H1 (cell line): ENCODE results near the gene FADD. TPM values are rescaled to one million over a fixed set of nuclear protein-coding genes. Genes with fewer than 3 reads are reported as not detected.

Experiments used
- CTCF ChIA-PET: fragments of 300-600 bp; sonication (Branson Sonifier 250); formaldehyde crosslinking; loops from one replicate; lab custom pipeline; 2021; ENCODE audit not compliant: partially characterized antibody; lab: Charles Lee
- POLR2A ChIA-PET: fragments of 300-600 bp; sonication (Branson Sonifier 250); formaldehyde crosslinking; loops from one replicate; lab custom pipeline; 2021; ENCODE audit warnings: inconsistent platforms; ENCODE audit not compliant: partially characterized antibody; lab: Charles Lee
- DNase-seq, 2 experiments: peaks; one replicate each; pipeline versions ENCODE4 v3.0.0 to v3.0.0-alpha.2; 2010 to 2022; ENCODE audit warnings: low spot score in 2 of 2, low read depth in 1 of 2, mixed read lengths in 1 of 2
- FAIRE-seq: peaks from 2 replicates; lab custom pipeline; 2011; peaks lifted over from hg19 to GRCh38; lab: Jason Lieb, UNC
- H2AFZ ChIP-seq: 2 replicates; pipeline ENCODE4 v1.8.1; 2012; ENCODE audit warnings: low read length, inconsistent platforms
- H2AK5ac ChIP-seq: 2 replicates; pipeline ENCODE4 v1.6.1; 2013; ENCODE audit warnings: low read depth, low read length
- H2BK120ac ChIP-seq: replicated peaks from 2 replicates; pipeline ENCODE3; 2013; ENCODE audit warnings: low read depth, low read length, inconsistent platforms
- H2BK12ac ChIP-seq: 2 replicates; pipeline ENCODE4 v1.6.1; 2013; ENCODE audit warnings: low read depth, low read length
- H2BK15ac ChIP-seq: 2 replicates; pipeline ENCODE4 v1.6.1; 2013; ENCODE audit warnings: low read length
- H2BK20ac ChIP-seq: 2 replicates; pipeline ENCODE4 v1.6.1; 2013; ENCODE audit warnings: low read length
- H2BK5ac ChIP-seq: 2 replicates; pipeline ENCODE4 v1.6.1; 2013; ENCODE audit warnings: low read depth, low read length
- H3K14ac ChIP-seq: 2 replicates; pipeline ENCODE4 v1.6.1; 2013; ENCODE audit warnings: inconsistent platforms; ENCODE audit not compliant: insufficient read length
- H3K18ac ChIP-seq: 2 replicates; pipeline ENCODE4 v1.6.1; 2013; ENCODE audit warnings: low read length; ENCODE audit errors: extremely low read depth
- H3K23ac ChIP-seq: 2 replicates; pipeline ENCODE4 v1.6.1; 2013; ENCODE audit warnings: inconsistent platforms; ENCODE audit not compliant: insufficient read length
- H3K23me2 ChIP-seq: 2 replicates; pipeline ENCODE4 v1.6.1; 2013; ENCODE audit warnings: low read depth, low read length
- H3K27ac ChIP-seq: 2 replicates; pipeline ENCODE4 v1.6.1; 2011; ENCODE audit warnings: low read depth, low read length, inconsistent platforms
- H3K27me3 ChIP-seq, 4 experiments: replicated peaks in 1 of 4; 1 replicate in 1 of 4; 2 replicates in 3 of 4; pipeline versions ENCODE4 v1.6.1 to v1.8.1; 2011 to 2013; ENCODE audit warnings: low read length in 3 of 4, mild to moderate bottlenecking in 3 of 4, inconsistent platforms in 2 of 4, mixed read lengths in 2 of 4, moderate library complexity in 1 of 4; ENCODE audit not compliant: control insufficient read depth in 3 of 4, insufficient read depth in 3 of 4; ENCODE audit errors: extremely low read depth in 1 of 4
- H3K36me3 ChIP-seq, 4 experiments: 2 replicates each; pipeline versions ENCODE4 v1.6.1 to v1.8.1; 2011 to 2013; ENCODE audit warnings: mild to moderate bottlenecking in 4 of 4, low read length in 3 of 4, moderate library complexity in 2 of 4, control low read depth in 1 of 4, inconsistent platforms in 1 of 4; ENCODE audit not compliant: insufficient read depth in 4 of 4, control insufficient read depth in 2 of 4
- H3K4ac ChIP-seq: replicated peaks from 2 replicates; pipeline ENCODE3; 2013; ENCODE audit warnings: low read length, low read depth, mixed read lengths, inconsistent platforms; ENCODE audit not compliant: insufficient read length
- H3K4me1 ChIP-seq, 4 experiments: replicated peaks in 1 of 4; 1 replicate in 1 of 4; 2 replicates in 3 of 4; pipeline versions ENCODE4 v1.6.1 to v1.8.1; 2011 to 2013; ENCODE audit warnings: low read length in 3 of 4, inconsistent platforms in 2 of 4, mixed read lengths in 1 of 4; ENCODE audit not compliant: insufficient read depth in 4 of 4, control insufficient read depth in 3 of 4
- H3K4me2 ChIP-seq, 2 experiments: 2 replicates each; pipeline versions ENCODE4 v1.6.1 to v1.8.1; 2011 to 2013; ENCODE audit warnings: low read depth in 2 of 2, low read length in 2 of 2, control low read depth in 1 of 2, inconsistent platforms in 1 of 2, mild to moderate bottlenecking in 1 of 2; ENCODE audit not compliant: insufficient read depth in 1 of 2
- H3K4me3 ChIP-seq, 4 experiments: fragments of 200-600, 300-600 bp in 1 of 4; sonication (generic), shearing (Covaris generic), sonication (Bioruptor Twin) in 1 of 4; 2 replicates each; pipeline versions ENCODE4 v1.5.1 to v1.8.1; 2011 to 2016; ENCODE audit warnings: low read length in 4 of 4, low read depth in 3 of 4, control low read depth in 2 of 4, inconsistent platforms in 2 of 4, mild to moderate bottlenecking in 2 of 4, mixed read lengths in 1 of 4, moderate library complexity in 1 of 4; ENCODE audit not compliant: insufficient read depth in 2 of 4; ENCODE audit errors: extremely low read depth in 1 of 4
- H3K56ac ChIP-seq: replicated peaks from 2 replicates; pipeline ENCODE3; 2013; ENCODE audit warnings: low read depth, mild to moderate bottlenecking, mixed read lengths, low read length, inconsistent platforms; ENCODE audit not compliant: insufficient read length
- H3K79me1 ChIP-seq: 2 replicates; pipeline ENCODE4 v1.6.1; 2013; ENCODE audit warnings: low read depth, low read length, control low read depth
- H3K79me2 ChIP-seq, 2 experiments: 2 replicates each; pipeline versions ENCODE4 v1.6.1 to v1.8.1; 2012 to 2013; ENCODE audit warnings: low read length in 2 of 2, mild to moderate bottlenecking in 2 of 2, inconsistent platforms in 1 of 2; ENCODE audit not compliant: insufficient read depth in 2 of 2, control insufficient read depth in 1 of 2
- H3K9ac ChIP-seq, 4 experiments: replicated peaks in 1 of 4; 1 replicate in 1 of 4; 2 replicates in 3 of 4; pipeline versions ENCODE4 v1.6.1 to v1.8.1; 2011 to 2013; ENCODE audit warnings: low read depth in 3 of 4, low read length in 3 of 4, control low read depth in 2 of 4, mild to moderate bottlenecking in 2 of 4, moderate library complexity in 2 of 4, inconsistent platforms in 1 of 4; ENCODE audit errors: extremely low read depth in 1 of 4
- H3K9me3 ChIP-seq, 2 experiments: 2 replicates each; pipeline versions ENCODE4 v1.6.1 to v1.8.1; 2012 to 2013; ENCODE audit warnings: mild to moderate bottlenecking in 2 of 2, moderate library complexity in 2 of 2, control low read depth in 1 of 2, inconsistent platforms in 1 of 2, low read depth in 1 of 2, low read length in 1 of 2, mixed read lengths in 1 of 2; ENCODE audit not compliant: insufficient read depth in 2 of 2
- H4K20me1 ChIP-seq, 2 experiments: replicated peaks in 1 of 2; 2 replicates each; pipeline versions ENCODE3 to v1.8.1; 2011 to 2013; ENCODE audit warnings: inconsistent platforms in 2 of 2, low read length in 2 of 2, mild to moderate bottlenecking in 1 of 2; ENCODE audit not compliant: insufficient read depth in 2 of 2, control insufficient read depth in 1 of 2
- H4K5ac ChIP-seq: 2 replicates; pipeline ENCODE4 v1.6.1; 2013; ENCODE audit warnings: low read length, low read depth, mixed read lengths, inconsistent platforms; ENCODE audit not compliant: insufficient read length
- H4K8ac ChIP-seq: 2 replicates; pipeline ENCODE4 v1.8.0; 2013; ENCODE audit warnings: mild to moderate bottlenecking, moderate library complexity, low read length, inconsistent platforms; ENCODE audit not compliant: insufficient read depth; ENCODE audit errors: extremely low read depth
- H4K91ac ChIP-seq: replicated peaks from 2 replicates; pipeline ENCODE3; 2013; ENCODE audit warnings: low read length, mixed read lengths, inconsistent platforms; ENCODE audit not compliant: insufficient read length
- ASH2L ChIP-seq: fragments of 200-600, 300-600 bp; sonication (generic); IDR thresholded peaks from one replicate; pipeline ENCODE4 v1.7.1; 2017; ENCODE audit warnings: low read length
- BCL11A ChIP-seq, 2 experiments: IDR thresholded peaks; one replicate each; pipeline ENCODE4 v1.6.1; 2011; ENCODE audit warnings: low read depth in 2 of 2, low read length in 2 of 2, mild to moderate bottlenecking in 2 of 2
- BRCA1 ChIP-seq: IDR thresholded peaks from 2 replicates; pipeline ENCODE4 v1.6.1; 2012; ENCODE audit warnings: low read depth, low read length, improper control_type of control experiment
- CREB1 ChIP-seq: IDR thresholded peaks from 2 replicates; pipeline ENCODE4 v1.6.1; 2012; ENCODE audit warnings: inconsistent platforms
- CTBP2 ChIP-seq: IDR thresholded peaks from 2 replicates; pipeline ENCODE4 v1.7.0; 2011; ENCODE audit warnings: borderline replicate concordance, mild to moderate bottlenecking, moderate library complexity, mixed read lengths, low read length; ENCODE audit not compliant: insufficient read depth, insufficient read length
- GABPA ChIP-seq: IDR thresholded peaks from 2 replicates; pipeline ENCODE4 v1.6.1; 2011; ENCODE audit warnings: mild to moderate bottlenecking, low read length, moderate library complexity, borderline replicate concordance; ENCODE audit not compliant: insufficient read depth
- HDAC2 ChIP-seq, 2 experiments: fragments of 300-600 bp in 1 of 2; sonication (generic) in 1 of 2; IDR thresholded peaks; 2 replicates each; pipeline ENCODE4 v1.6.1; 2011 to 2012; ENCODE audit warnings: low read depth in 2 of 2, low read length in 2 of 2, mild to moderate bottlenecking in 2 of 2, moderate library complexity in 2 of 2, borderline replicate concordance in 1 of 2, inconsistent platforms in 1 of 2
- NANOG ChIP-seq: IDR thresholded peaks from 2 replicates; pipeline ENCODE4 v1.6.1; 2011; ENCODE audit warnings: low read length, low read depth, mild to moderate bottlenecking, inconsistent platforms; ENCODE audit not compliant: insufficient read depth, poor library complexity, severe bottlenecking
- POLR2A ChIP-seq, 2 experiments: IDR thresholded peaks; 1 replicate in 1 of 2; 2 replicates in 1 of 2; pipeline ENCODE4 v1.6.1; 2011; ENCODE audit warnings: low read depth in 2 of 2, low read length in 2 of 2, mild to moderate bottlenecking in 2 of 2; ENCODE audit errors: control extremely low read depth in 1 of 2
- RFX5 ChIP-seq: IDR thresholded peaks from 2 replicates; pipeline ENCODE4 v1.6.1; 2011; ENCODE audit warnings: low read depth, low read length, improper control_type of control experiment, borderline replicate concordance
- USF2 ChIP-seq: IDR thresholded peaks from 2 replicates; pipeline ENCODE4 v1.6.1; 2011; ENCODE audit warnings: low read length, improper control_type of control experiment
- ZNF274 ChIP-seq: IDR thresholded peaks from 2 replicates; pipeline ENCODE4 v1.7.0; 2012; ENCODE audit warnings: low read length, borderline replicate concordance; ENCODE audit errors: extremely low read depth
- WGBS, 2 experiments: shearing (Covaris generic) in 1 of 2; methylation state at CpG; one replicate each; pipeline versions ENCODE4 v1.1.6 to v1.1.7; 2013 to 2015; ENCODE audit warnings: low lambda C conversion rate in 2 of 2, mixed read lengths in 2 of 2, inconsistent platforms in 1 of 2, low coverage in 1 of 2, missing lambda C conversion rate in 1 of 2; ENCODE audit not compliant: insufficient replicate concordance in 2 of 2, insufficient coverage in 1 of 2, insufficient read length in 1 of 2; ENCODE audit errors: extremely low coverage in 1 of 2, missing lambda C conversion rate in 1 of 2; 5-methylcytosine and 5-hydroxymethylcytosine counted together
- polyA plus RNA-seq, 7 experiments: library from polyadenylated mRNA; depleted of rRNA in 3 of 7; stranded (reverse) in 5 of 7; unstranded in 2 of 7; fragments of >200 nt in 5 of 7; fragments of 200-250 nt in 2 of 7; gene quantifications; 1 replicate in 5 of 7; 2 replicates in 1 of 7; 4 replicates in 1 of 7; pipeline versions ENCODE4 v1.2.1 to v1.2.3, GENCODE V29; 2011 to 2013; ENCODE audit warnings: missing spikeins in 2 of 7, mixed read lengths in 2 of 7
- total RNA-seq: library from RNA; stranded (reverse); fragmentation: NEBNext Ultra II Directional; extraction: Animal tissue kit (Norgen Biotek cat#: 25700); gene quantifications from 2 replicates; pipeline ENCODE4 v1.2.1, GENCODE V29; 2021

Gene FADD
- total and polyA plus RNA-seq, 2 of the 8 experiments (the other 6 are each of a cell fraction or from before 2014, with no cell fraction given): 29.0 to 43.9 TPM

GRCh38 chr11:70158757-70159389, 44.2 kb upstream of the FADD start:
- Histone ChIP-seq H3K36me3 (no peaks in the 10 kb centered on the region), H2BK20ac (no peak overlapping the region), H2BK5ac (no peak overlapping the region), H2AFZ (no peak overlapping the region), H2BK15ac (no peak overlapping the region), H3K56ac (no peak overlapping the region), H3K23me2 (no peaks in the 10 kb centered on the region), H3K14ac (no peak overlapping the region), H3K23ac (no peak overlapping the region), H3K9me3 (no peaks in the 10 kb centered on the region), H3K4me1 (no peaks in the 10 kb centered on the region; a peak in 2 of 7 replicates), H4K8ac (no peak overlapping the region), H4K20me1 (no peaks in the 10 kb centered on the region), H2AK5ac (no peak overlapping the region), H3K18ac (no peak overlapping the region; the same call in 1 of the 2 replicates), H4K5ac (no peak overlapping the region), H3K4me2 (no peak overlapping the region), H3K27me3 (no peaks in the 10 kb centered on the region; a peak in 1 of 7 replicates), H2BK120ac (no peak overlapping the region), H3K4ac (no peak overlapping the region), H3K79me1 (no peaks in the 10 kb centered on the region), H3K79me2 (no peaks in the 10 kb centered on the region), H4K91ac (no peak overlapping the region), H3K27ac (no peak overlapping the region), H2BK12ac (no peak overlapping the region), H3K9ac (no peak overlapping the region), H3K4me3 (no peak overlapping the region)
- 91% methylated on average over 12 of the region's 14 CpGs; no CpG with 5 or more reads in 1 of the 2 experiments for WGBS, 2 experiments
- ChIA-PET POLR2A (interaction anchor here (0.7 kb wide), 1 partner anchor 97 kb away, joined by 3 read pairs; no protein-coding TSS in a partner anchor), CTCF (interaction anchor here (0.8 to 9.6 kb wide), 20 partner anchors 12 to 240 kb away, joined by 3 to 78 read pairs (median 6); no protein-coding TSS in a partner anchor)
- DNase-seq: no peak
- FAIRE-seq: no peak
- TF ChIP-seq USF2 (no peak), BRCA1 (no peak), BCL11A (IDR thresholded peaks at IDR 0.05; ENCODE audit: low read depth in 2 of 2, low read length in 2 of 2) (no peak), NANOG (no peak), POLR2A (IDR thresholded peaks at IDR 0.05; ENCODE audit: control extremely low read depth in 1 of 2, low read depth in 2 of 2, low read length in 2 of 2) (no peak), GABPA (no peak), CREB1 (no peak), HDAC2 (IDR thresholded peaks at IDR 0.05; ENCODE audit: borderline replicate concordance in 1 of 2, low read depth in 2 of 2, low read length in 2 of 2) (no peak), CTBP2 (no peak), ZNF274 (no peak), RFX5 (no peak), ASH2L (no peak)
